Osteoblast (primary cell): ENCODE measurements around the gene SCGN. TPM values are rescaled to one million over a fixed set of nuclear protein-coding genes. Genes with fewer than 3 reads are reported as not detected.

ENCODE experiments used
- DNase-seq: peaks from one replicate; pipeline ENCODE4 v3.0.0; 2011; ENCODE audit warnings: low spot score, mixed read lengths; ENCODE audit not compliant: insufficient read length; ENCODE audit errors: missing footprints
- H2AFZ ChIP-seq: 2 replicates; pipeline ENCODE4 v1.6.0; 2011; ENCODE audit warnings: mild to moderate bottlenecking, low read length
- H3K27ac ChIP-seq: 2 replicates; pipeline ENCODE4 v1.5.1; 2011; ENCODE audit warnings: mild to moderate bottlenecking, low read depth, low read length, moderate library complexity
- H3K27me3 ChIP-seq: 2 replicates; pipeline ENCODE4 v1.6.0; 2012; ENCODE audit warnings: mild to moderate bottlenecking, control low read depth, inconsistent platforms, low read length, moderate library complexity; ENCODE audit not compliant: insufficient read depth
- H3K36me3 ChIP-seq: 2 replicates; pipeline ENCODE4 v1.5.1; 2011; ENCODE audit warnings: mild to moderate bottlenecking, low read length, control low read depth, moderate library complexity; ENCODE audit not compliant: insufficient read depth
- H3K4me1 ChIP-seq: 2 replicates; pipeline ENCODE4 v1.5.1; 2011; ENCODE audit warnings: mild to moderate bottlenecking, low read length, control low read depth, moderate library complexity; ENCODE audit not compliant: insufficient read depth
- H3K4me2 ChIP-seq: 2 replicates; pipeline ENCODE4 v1.6.0; 2011; ENCODE audit warnings: mild to moderate bottlenecking, low read length; ENCODE audit not compliant: insufficient read depth
- H3K4me3 ChIP-seq: fragments of 200-600 bp; sonication (generic); 3 replicates; pipeline ENCODE4 v1.5.1; 2012; ENCODE audit warnings: mild to moderate bottlenecking, low read length, inconsistent platforms; ENCODE audit not compliant: insufficient read depth
- H3K79me2 ChIP-seq: 2 replicates; pipeline ENCODE4 v1.6.0; 2012; ENCODE audit warnings: mild to moderate bottlenecking, low read length, control low read depth, inconsistent platforms; ENCODE audit not compliant: insufficient read depth
- H3K9me3 ChIP-seq: 2 replicates; pipeline ENCODE4 v1.5.1; 2011; ENCODE audit warnings: low read depth, low read length, control low read depth
- H4K20me1 ChIP-seq: 2 replicates; pipeline ENCODE4 v1.6.0; 2012; ENCODE audit warnings: mild to moderate bottlenecking, low read length, control low read depth; ENCODE audit not compliant: insufficient read depth
- total RNA-seq: library from RNA; depleted of rRNA; stranded (reverse); fragments of >200 nt; gene quantifications from 2 replicates; pipeline ENCODE4 v1.2.3, GENCODE V29; 2012
- TF ChIP-seq, protein P1 (sequence below): IDR thresholded peaks from 2 replicates; pipeline ENCODE4 v1.5.1; 2011; ENCODE audit warnings: mild to moderate bottlenecking, low read depth, low read length, moderate library complexity; ENCODE audit errors: extremely low read depth

SCGN gene
- total RNA-seq, 1 donor: not detected

DNA sequence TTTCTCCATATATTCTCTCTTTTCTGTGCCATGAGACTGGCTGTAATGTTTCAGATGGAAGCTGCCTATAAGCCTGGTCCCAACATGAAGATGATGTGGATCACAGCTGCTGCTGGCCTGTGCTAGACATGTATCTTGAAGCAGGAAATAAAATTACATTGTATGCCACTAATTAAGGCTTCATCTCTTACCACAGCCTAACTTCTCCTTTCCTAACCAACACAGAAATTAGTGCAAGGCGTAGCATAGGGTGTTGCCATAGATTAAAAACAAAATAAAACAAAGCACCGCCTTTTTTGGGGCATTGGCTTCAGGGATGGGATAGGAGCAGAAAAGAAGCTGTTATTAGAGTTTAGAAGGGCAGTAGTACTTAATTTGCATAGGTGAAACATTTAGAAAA is 97.8 kb downstream of the SCGN start:
- no peak overlapping the region for H3K27ac ChIP-seq
- no peaks in the 10 kb centered on the region for H3K27me3 ChIP-seq
- no peaks in the 10 kb centered on the region for H3K4me1 ChIP-seq
- H3K9me3 ChIP-seq: no peaks in the 10 kb centered on the region
- TF ChIP-seq, protein P1, sequence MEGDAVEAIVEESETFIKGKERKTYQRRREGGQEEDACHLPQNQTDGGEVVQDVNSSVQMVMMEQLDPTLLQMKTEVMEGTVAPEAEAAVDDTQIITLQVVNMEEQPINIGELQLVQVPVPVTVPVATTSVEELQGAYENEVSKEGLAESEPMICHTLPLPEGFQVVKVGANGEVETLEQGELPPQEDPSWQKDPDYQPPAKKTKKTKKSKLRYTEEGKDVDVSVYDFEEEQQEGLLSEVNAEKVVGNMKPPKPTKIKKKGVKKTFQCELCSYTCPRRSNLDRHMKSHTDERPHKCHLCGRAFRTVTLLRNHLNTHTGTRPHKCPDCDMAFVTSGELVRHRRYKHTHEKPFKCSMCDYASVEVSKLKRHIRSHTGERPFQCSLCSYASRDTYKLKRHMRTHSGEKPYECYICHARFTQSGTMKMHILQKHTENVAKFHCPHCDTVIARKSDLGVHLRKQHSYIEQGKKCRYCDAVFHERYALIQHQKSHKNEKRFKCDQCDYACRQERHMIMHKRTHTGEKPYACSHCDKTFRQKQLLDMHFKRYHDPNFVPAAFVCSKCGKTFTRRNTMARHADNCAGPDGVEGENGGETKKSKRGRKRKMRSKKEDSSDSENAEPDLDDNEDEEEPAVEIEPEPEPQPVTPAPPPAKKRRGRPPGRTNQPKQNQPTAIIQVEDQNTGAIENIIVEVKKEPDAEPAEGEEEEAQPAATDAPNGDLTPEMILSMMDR: no peak
- no peak overlapping the region for H3K4me2 ChIP-seq
- H3K36me3 ChIP-seq: no peaks in the 10 kb centered on the region
- no peaks in the 10 kb centered on the region for H3K79me2 ChIP-seq
- no peak for DNase-seq
- no peaks in the 10 kb centered on the region for H4K20me1 ChIP-seq
- H3K4me3 ChIP-seq: no peak overlapping the region
- H2AFZ ChIP-seq: no peak overlapping the region

DNA sequence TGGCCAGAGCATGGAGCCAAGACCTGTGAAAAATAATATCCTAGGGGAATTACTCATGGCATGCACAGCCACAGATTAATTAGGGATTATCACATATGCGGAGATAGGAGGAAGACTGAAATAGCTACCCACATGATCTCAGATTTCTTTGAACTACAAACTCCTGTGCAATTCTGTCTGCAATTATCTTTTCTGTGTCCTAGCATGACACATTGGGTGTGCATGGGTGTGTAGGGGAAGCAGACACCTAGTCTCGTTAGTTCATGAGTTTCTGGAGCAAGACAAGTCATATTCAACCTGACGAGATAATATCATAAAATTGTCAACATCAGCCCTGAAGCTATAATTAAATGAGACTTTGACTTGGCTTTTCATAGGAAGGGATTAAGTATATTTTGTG is 98.9 kb downstream of the SCGN start:
- H3K9me3 ChIP-seq: no peaks in the 10 kb centered on the region
- no peaks in the 10 kb centered on the region for H4K20me1 ChIP-seq
- DNase-seq: no peak
- no peaks in the 10 kb centered on the region for H3K36me3 ChIP-seq
- H3K4me1 ChIP-seq: no peaks in the 10 kb centered on the region
- TF ChIP-seq, protein P1: no peak
- H3K79me2 ChIP-seq: no peaks in the 10 kb centered on the region
- H3K4me3 ChIP-seq: no peak overlapping the region
- H3K27me3 ChIP-seq: no peaks in the 10 kb centered on the region
- H2AFZ ChIP-seq: no peak overlapping the region
- H3K4me2 ChIP-seq: no peak overlapping the region
- H3K27ac ChIP-seq: no peak overlapping the region

Other genes with a start within 250 kb of the SCGN start
- gene SLC17A4, start 102.5 kb downstream of the SCGN start, total RNA-seq: not detected in 2 replicates
- gene SLC17A1, start 179.8 kb downstream of the SCGN start, total RNA-seq: not detected in 2 replicates
- gene SLC17A3, start 222.0 kb downstream of the SCGN start, total RNA-seq: not detected in 2 replicates